MM.1S (cell line): ENCODE data around the gene SLC35G6.

Experiments
- DNase-seq: peaks from one replicate; pipeline ENCODE4 v3.0.0-alpha.2; 2015
- H2AFZ ChIP-seq: fragments of 300-600 bp; sonication (generic); 2 replicates; pipeline ENCODE4 v1.6.0; 2016; ENCODE audit warnings: antibody characterized with exemption, low read length
- H3F3A ChIP-seq: fragments of 300-600 bp; sonication (generic); 2 replicates; pipeline ENCODE4 v1.6.1; 2016; ENCODE audit warnings: mild to moderate bottlenecking, antibody characterized with exemption, low read length, moderate library complexity, mixed read lengths; ENCODE audit not compliant: insufficient read depth
- H3K27ac ChIP-seq: fragments of 300-600 bp; sonication (generic); 2 replicates; pipeline ENCODE4 v1.5.1; 2016; ENCODE audit warnings: mild to moderate bottlenecking, low read length
- H3K27me3 ChIP-seq: fragments of 300-600 bp; sonication (generic); replicated peaks from 2 replicates; pipeline ENCODE4 v1.6.0; 2016; ENCODE audit warnings: low read length; ENCODE audit not compliant: insufficient read depth
- H3K36me3 ChIP-seq: fragments of 300-600 bp; sonication (generic); replicated peaks from 2 replicates; pipeline ENCODE4 v1.6.1; 2016; ENCODE audit warnings: mild to moderate bottlenecking, low read length, mixed read lengths; ENCODE audit not compliant: insufficient read depth
- H3K4me1 ChIP-seq: fragments of 300-600 bp; sonication (generic); 2 replicates; pipeline ENCODE4 v1.6.1; 2016; ENCODE audit warnings: low read length, mixed read lengths
- H3K4me2 ChIP-seq: fragments of 300-600 bp; sonication (generic); 2 replicates; pipeline ENCODE4 v1.6.0; 2016; ENCODE audit warnings: low read depth, low read length
- H3K4me3 ChIP-seq: fragments of 300-600 bp; sonication (generic); 2 replicates; pipeline ENCODE4 v1.5.1; 2016; ENCODE audit warnings: low read length, mixed read lengths
- H3K79me2 ChIP-seq: fragments of 300-600 bp; sonication (generic); 2 replicates; pipeline ENCODE4 v1.6.1; 2016; ENCODE audit warnings: mixed run types, low read length, mixed read lengths
- H3K9ac ChIP-seq: fragments of 300-600 bp; sonication (generic); 2 replicates; pipeline ENCODE4 v1.6.1; 2016; ENCODE audit warnings: low read length, mixed read lengths
- H3K9me2 ChIP-seq: fragments of 300-600 bp; sonication (generic); replicated peaks from 2 replicates; pipeline ENCODE4 v1.6.1; 2016; ENCODE audit warnings: mild to moderate bottlenecking, low read length, mixed read lengths; ENCODE audit not compliant: insufficient read depth
- H3K9me3 ChIP-seq: fragments of 300-600 bp; sonication (generic); replicated peaks from 2 replicates; pipeline ENCODE4 v1.6.1; 2016; ENCODE audit warnings: mild to moderate bottlenecking, low read length, mixed read lengths; ENCODE audit not compliant: insufficient read depth
- H4K20me1 ChIP-seq: fragments of 300-600 bp; sonication (generic); 2 replicates; pipeline ENCODE4 v1.6.1; 2016; ENCODE audit warnings: mild to moderate bottlenecking, low read length, moderate library complexity, mixed read lengths; ENCODE audit not compliant: insufficient read depth
- EZH2 ChIP-seq: fragments of 300-600 bp; sonication (generic); optimal IDR thresholded peaks from 2 replicates; pipeline ENCODE3; 2017; ENCODE audit warnings: low read depth, mild to moderate bottlenecking, antibody characterized with exemption, low read length, mixed read lengths
- EZH2phosphoT487 ChIP-seq: fragments of 300-600 bp; sonication (generic); IDR thresholded peaks from 2 replicates; pipeline ENCODE4 v1.6.1; 2018; ENCODE audit warnings: antibody characterized with exemption, low read length
- TF ChIP-seq, protein P1 (sequence below): fragments of 300-600 bp; sonication (generic); IDR thresholded peaks from 2 replicates; pipeline ENCODE4 v1.5.1; 2016; ENCODE audit warnings: antibody characterized with exemption, low read length, mixed read lengths

The SLC35G6 gene

DNA sequence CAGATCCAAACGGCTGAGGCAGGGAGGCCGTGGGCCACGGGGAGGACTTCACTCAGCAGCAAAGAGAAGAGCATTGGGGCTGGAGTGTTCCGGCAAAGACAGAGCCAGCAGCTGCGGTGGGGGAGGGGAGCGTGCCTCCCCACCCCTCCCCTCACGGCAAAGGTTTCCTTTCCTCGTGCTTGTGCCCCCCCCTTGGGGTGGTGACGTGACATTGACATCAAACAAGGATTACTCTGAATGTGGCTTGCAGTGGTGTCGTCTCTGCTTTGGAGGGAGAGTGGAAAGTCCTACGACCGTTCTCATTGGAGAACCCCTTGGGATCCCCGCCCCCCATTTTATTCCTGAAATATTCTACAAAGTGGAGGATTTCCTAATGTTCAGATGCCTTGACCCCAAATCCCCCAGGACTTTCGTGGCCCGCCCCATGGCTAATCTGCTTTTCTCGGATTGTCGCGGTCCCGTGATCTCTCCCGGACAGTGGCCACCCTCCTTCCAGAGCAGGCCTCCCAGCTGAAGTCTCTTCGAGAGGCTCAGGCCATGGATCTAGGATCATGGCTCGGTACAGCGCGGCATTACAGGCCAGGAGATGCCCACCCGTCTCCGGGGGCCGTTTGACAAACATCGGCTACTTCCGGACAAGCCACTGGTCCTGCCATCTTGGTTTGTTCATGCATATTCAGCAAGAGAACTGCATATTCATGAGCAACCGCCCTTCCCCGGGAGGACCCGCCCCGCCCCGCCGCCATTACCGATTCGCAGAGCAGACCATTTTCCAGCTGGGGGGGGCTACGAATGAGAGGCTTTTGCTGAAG is 2.2 kb downstream of the SLC35G6 start:
- Histone ChIP-seq H3K36me3 (no peaks in the 10 kb centered on the region), H3K9me2 (no peaks in the 10 kb centered on the region), H3K4me2 (peak overlapping the region; percentile 60), H3K9ac (peak overlapping the region; percentile 95), H4K20me1 (peaks cover 6% of the 10 kb centered on the region; the same call in 1 of the 2 replicates), H3K27ac (peak overlapping the region; percentile 90), H2AFZ (peak overlapping the region; percentile 72), H3K4me3 (peak overlapping the region; percentile 84), H3K27me3 (no peaks in the 10 kb centered on the region), H3K79me2 (peaks cover 38% of the 10 kb centered on the region), H3K4me1 (peaks cover 13% of the 10 kb centered on the region), H3F3A (peaks cover 12% of the 10 kb centered on the region; the same call in 1 of the 2 replicates), H3K9me3 (no peaks in the 10 kb centered on the region)
- DNase-seq: peak; percentile 94
- TF ChIP-seq EZH2phosphoT487 (no peak), EZH2 (no peak)
- TF ChIP-seq, protein P1, sequence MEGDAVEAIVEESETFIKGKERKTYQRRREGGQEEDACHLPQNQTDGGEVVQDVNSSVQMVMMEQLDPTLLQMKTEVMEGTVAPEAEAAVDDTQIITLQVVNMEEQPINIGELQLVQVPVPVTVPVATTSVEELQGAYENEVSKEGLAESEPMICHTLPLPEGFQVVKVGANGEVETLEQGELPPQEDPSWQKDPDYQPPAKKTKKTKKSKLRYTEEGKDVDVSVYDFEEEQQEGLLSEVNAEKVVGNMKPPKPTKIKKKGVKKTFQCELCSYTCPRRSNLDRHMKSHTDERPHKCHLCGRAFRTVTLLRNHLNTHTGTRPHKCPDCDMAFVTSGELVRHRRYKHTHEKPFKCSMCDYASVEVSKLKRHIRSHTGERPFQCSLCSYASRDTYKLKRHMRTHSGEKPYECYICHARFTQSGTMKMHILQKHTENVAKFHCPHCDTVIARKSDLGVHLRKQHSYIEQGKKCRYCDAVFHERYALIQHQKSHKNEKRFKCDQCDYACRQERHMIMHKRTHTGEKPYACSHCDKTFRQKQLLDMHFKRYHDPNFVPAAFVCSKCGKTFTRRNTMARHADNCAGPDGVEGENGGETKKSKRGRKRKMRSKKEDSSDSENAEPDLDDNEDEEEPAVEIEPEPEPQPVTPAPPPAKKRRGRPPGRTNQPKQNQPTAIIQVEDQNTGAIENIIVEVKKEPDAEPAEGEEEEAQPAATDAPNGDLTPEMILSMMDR: no peak

GRCh38 chr17:7484067-7484918 is 3.0 kb downstream of the SLC35G6 start, which contains the start of gene POLR2A:
Gene POLR2A (plus strand): TSS chr17:7484366.
- peaks cover 11% of the 10 kb centered on the region; the same call in 1 of the 2 replicates for H3F3A ChIP-seq
- H3K9ac ChIP-seq: peak within 1 kb of the TSS; percentile 95
- TF ChIP-seq, protein P1: no peak
- TF ChIP-seq EZH2: no peak
- TF ChIP-seq EZH2phosphoT487: no peak
- no peaks in the 10 kb centered on the region for H3K9me3 ChIP-seq
- no peaks in the 10 kb centered on the region for H3K9me2 ChIP-seq
- peaks cover 12% of the 10 kb centered on the region; the same call in 1 of the 2 replicates for H4K20me1 ChIP-seq
- peaks cover 43% of the 10 kb centered on the region for H3K79me2 ChIP-seq
- DNase-seq: peak; percentile 97
- no peaks in the 10 kb centered on the region for H3K27me3 ChIP-seq
- no peaks in the 10 kb centered on the region for H3K36me3 ChIP-seq
- peak within 1 kb of the TSS; percentile 72 for H2AFZ ChIP-seq
- peaks cover 13% of the 10 kb centered on the region for H3K4me1 ChIP-seq
- H3K4me2 ChIP-seq: peak within 1 kb of the TSS; percentile 87
- peak within 1 kb of the TSS; percentile 90 for H3K27ac ChIP-seq
- peak within 1 kb of the TSS; percentile 84 for H3K4me3 ChIP-seq

DNA sequence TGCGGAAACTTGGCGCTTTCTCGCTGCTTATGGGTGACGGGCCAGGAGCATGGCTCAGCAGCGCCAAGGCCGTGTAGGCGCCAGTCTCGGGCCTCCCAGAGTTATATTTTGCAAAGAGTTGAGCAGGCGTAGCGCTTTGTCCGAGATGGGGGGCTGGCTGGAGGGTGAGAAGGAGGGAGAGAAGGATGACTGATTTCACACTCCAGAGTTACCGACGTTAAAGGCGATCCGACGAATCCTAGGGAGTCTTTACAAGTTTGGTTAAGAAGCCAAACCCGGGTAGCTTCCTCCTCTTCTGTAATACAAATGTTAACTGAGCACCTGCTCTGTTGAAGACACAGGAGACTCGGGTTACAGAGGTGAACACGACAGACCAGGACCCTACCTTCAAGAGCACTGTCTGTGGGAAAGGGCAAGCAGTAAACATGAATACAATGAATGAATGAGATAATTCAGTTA is 3.7 kb downstream of the SLC35G6 start:
- peaks cover 14% of the 10 kb centered on the region; the same call in 1 of the 2 replicates for H4K20me1 ChIP-seq
- H2AFZ ChIP-seq: peak overlapping the region; percentile 52; the same call in 1 of the 2 replicates

More for the DNA sequence above, 3.7 kb downstream of the SLC35G6 start:
- no peaks in the 10 kb centered on the region for H3K27me3 ChIP-seq
- no peaks in the 10 kb centered on the region for H3K36me3 ChIP-seq
- H3K79me2 ChIP-seq: peaks cover 50% of the 10 kb centered on the region
- peak overlapping the region; percentile 87; the same call in 1 of the 2 replicates for H3K4me2 ChIP-seq
- TF ChIP-seq EZH2: no peak
- TF ChIP-seq, protein P1: peak; percentile 14; the same call in 1 of the 2 replicates
- H3K4me1 ChIP-seq: peaks cover 13% of the 10 kb centered on the region
- H3K9me2 ChIP-seq: no peaks in the 10 kb centered on the region
- H3K9me3 ChIP-seq: no peaks in the 10 kb centered on the region
- H3K9ac ChIP-seq: peak overlapping the region; percentile 95
- H3K4me3 ChIP-seq: peak overlapping the region; percentile 77
- peaks cover 11% of the 10 kb centered on the region; the same call in 1 of the 2 replicates for H3F3A ChIP-seq
- DNase-seq: no peak
- peak overlapping the region; percentile 90 for H3K27ac ChIP-seq
